Measurements from ENCODE around the gene DOCK8. TPM values are rescaled to one million over a fixed set of nuclear protein-coding genes. Genes with fewer than 3 reads are reported as not detected.

Gene DOCK8
- total and polyA plus RNA-seq, 2 donors from 2014 or later, result 5.0 to 46.5 TPM

- Histone ChIP-seq H3K9me3 (ENCODE audit: control insufficient read depth in 2 of 3, insufficient read depth in 1 of 3, low read length in 3 of 3) (no peaks in the 10 kb centered on the region), H3K4me3 (ENCODE audit: low read length in 3 of 3) (no peak overlapping the region), H3K27ac (ENCODE audit: low read depth in 2 of 2, low read length in 2 of 2) (no peak overlapping the region), H3K9ac (ENCODE audit: low read length in 3 of 3) (no peak overlapping the region), H3K27me3 (ENCODE audit: control insufficient read depth, insufficient read depth, low read length) (no peaks in the 10 kb centered on the region), H3K36me3 (ENCODE audit: control insufficient read depth in 2 of 3, insufficient read depth in 3 of 3, low read length in 3 of 3) (no peaks in the 10 kb centered on the region), H3K4me1 (ENCODE audit: control insufficient read depth in 2 of 3, insufficient read depth in 2 of 3, low read depth in 1 of 3, low read length in 3 of 3) (no peaks in the 10 kb centered on the region)
- DNase-seq (no peak), FAIRE-seq (no peak)
- no peak for TF ChIP-seq CTCF (IDR thresholded peaks at IDR 0.05; ENCODE audit: borderline replicate concordance, extremely low read depth, insufficient read depth)
- intact Hi-C loops (cut with DNase I), result no loop called here
Measured at GRCh38 chr9:324971-325370, 110.3 kb downstream of the DOCK8 start.

- no peak for TF ChIP-seq CTCF (IDR thresholded peaks at IDR 0.05; ENCODE audit: borderline replicate concordance, extremely low read depth, insufficient read depth)
- Histone ChIP-seq H3K27me3 (ENCODE audit: control insufficient read depth, insufficient read depth, low read length) (no peaks in the 10 kb centered on the region), H3K36me3 (ENCODE audit: control insufficient read depth in 2 of 3, insufficient read depth in 3 of 3, low read length in 3 of 3) (no peaks in the 10 kb centered on the region), H3K4me1 (ENCODE audit: control insufficient read depth in 2 of 3, insufficient read depth in 2 of 3, low read depth in 1 of 3, low read length in 3 of 3) (no peaks in the 10 kb centered on the region), H3K9me3 (ENCODE audit: control insufficient read depth in 2 of 3, insufficient read depth in 1 of 3, low read length in 3 of 3) (no peaks in the 10 kb centered on the region), H3K27ac (ENCODE audit: low read depth in 2 of 2, low read length in 2 of 2) (no peak overlapping the region), H3K4me3 (ENCODE audit: low read length in 3 of 3) (no peak overlapping the region), H3K9ac (ENCODE audit: low read length in 3 of 3) (no peak overlapping the region)
- intact Hi-C loops (cut with DNase I), result no loop called here
- FAIRE-seq (no peak), DNase-seq (no peak)
Measured at GRCh38 chr9:326667-327066, 112.0 kb downstream of the DOCK8 start.

DNA sequence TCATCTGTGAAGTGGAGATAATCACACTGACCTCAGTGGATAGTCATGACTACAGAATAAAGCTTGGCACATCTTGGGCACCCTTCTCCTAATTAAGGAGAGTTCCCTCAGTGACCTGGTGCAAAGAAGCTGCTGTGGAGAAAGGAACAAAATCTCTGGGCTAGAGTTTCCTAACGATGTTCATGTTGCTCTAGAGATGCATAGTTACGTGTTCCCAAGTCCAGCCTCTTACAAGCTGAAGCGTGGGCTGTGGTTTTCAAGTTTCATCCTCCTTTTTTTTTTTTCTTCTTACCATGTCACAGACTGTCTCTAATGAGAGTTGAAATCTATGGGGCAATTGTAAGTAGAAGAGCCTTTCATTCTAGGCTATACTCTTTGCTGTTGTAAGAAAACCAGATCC lies 113.8 kb downstream of the DOCK8 start:
- H3K9ac ChIP-seq (ENCODE audit: low read length in 3 of 3), result no peak overlapping the region
- no peak for TF ChIP-seq CTCF (IDR thresholded peaks at IDR 0.05; ENCODE audit: borderline replicate concordance, extremely low read depth, insufficient read depth)
- no peak overlapping the region for H3K27ac ChIP-seq (ENCODE audit: low read depth in 2 of 2, low read length in 2 of 2)
- H3K27me3 ChIP-seq (ENCODE audit: control insufficient read depth, insufficient read depth, low read length), result no peaks in the 10 kb centered on the region
- H3K4me1 ChIP-seq (ENCODE audit: control insufficient read depth in 2 of 3, insufficient read depth in 2 of 3, low read depth in 1 of 3, low read length in 3 of 3), result no peaks in the 10 kb centered on the region
- FAIRE-seq, result no peak
- intact Hi-C loops (cut with DNase I), result no loop called here
- H3K36me3 ChIP-seq (ENCODE audit: control insufficient read depth in 2 of 3, insufficient read depth in 3 of 3, low read length in 3 of 3), result no peaks in the 10 kb centered on the region
- peak in 2 of 5 donors; percentile 74 to 84 for DNase-seq
- no peak overlapping the region for H3K4me3 ChIP-seq (ENCODE audit: low read length in 3 of 3)
- no peaks in the 10 kb centered on the region for H3K9me3 ChIP-seq (ENCODE audit: control insufficient read depth in 2 of 3, insufficient read depth in 1 of 3, low read length in 3 of 3)

GRCh38 chr9:331197-331596 lies 116.5 kb downstream of the DOCK8 start:
- FAIRE-seq (no peak), DNase-seq (no peak)
- Histone ChIP-seq H3K4me1 (ENCODE audit: control insufficient read depth in 2 of 3, insufficient read depth in 2 of 3, low read depth in 1 of 3, low read length in 3 of 3) (no peaks in the 10 kb centered on the region), H3K9ac (ENCODE audit: low read length in 3 of 3) (no peak overlapping the region), H3K4me3 (ENCODE audit: low read length in 3 of 3) (no peak overlapping the region), H3K36me3 (ENCODE audit: control insufficient read depth in 2 of 3, insufficient read depth in 3 of 3, low read length in 3 of 3) (peaks cover 0 to 5% (median 0%) of the 10 kb centered on the region in 3 donors), H3K9me3 (ENCODE audit: control insufficient read depth in 2 of 3, insufficient read depth in 1 of 3, low read length in 3 of 3) (no peaks in the 10 kb centered on the region), H3K27me3 (ENCODE audit: control insufficient read depth, insufficient read depth, low read length) (no peaks in the 10 kb centered on the region), H3K27ac (ENCODE audit: low read depth in 2 of 2, low read length in 2 of 2) (no peak overlapping the region)
- no peak for TF ChIP-seq CTCF (IDR thresholded peaks at IDR 0.05; ENCODE audit: borderline replicate concordance, extremely low read depth, insufficient read depth)
- intact Hi-C loops (cut with DNase I), result no loop called here
